A204.1 (cell line): ENCODE results near the gene ZBTB7C.

Source experiments
- FAIRE-seq: peaks from 2 replicates; lab custom pipeline; 2012; peaks lifted over from hg19 to GRCh38; lab: Jason Lieb, UNC

Gene ZBTB7C

DNA sequence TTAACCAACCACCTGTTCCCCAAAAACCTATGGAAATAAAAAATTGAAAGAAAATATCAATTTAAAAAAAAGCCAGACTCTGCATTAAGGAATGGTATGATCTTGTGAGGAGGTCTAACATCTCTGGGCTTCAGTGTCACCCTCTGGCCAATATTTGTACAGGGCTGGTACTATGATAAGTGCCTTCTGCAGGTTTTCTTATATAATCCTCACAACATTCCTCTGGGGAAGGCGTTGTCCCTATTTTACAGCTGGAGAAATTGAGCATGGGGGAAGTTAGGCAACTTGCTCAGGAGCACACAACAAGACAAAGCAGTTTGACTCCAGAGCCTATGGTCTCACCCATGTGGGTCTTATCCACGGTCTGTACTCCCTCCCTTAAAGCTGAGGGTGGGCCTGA, 86.0 kb downstream of the ZBTB7C start:
- FAIRE-seq, result no peak

GRCh38 chr18:48321536-48321935, 87.6 kb downstream of the ZBTB7C start:
- FAIRE-seq, result no peak

DNA sequence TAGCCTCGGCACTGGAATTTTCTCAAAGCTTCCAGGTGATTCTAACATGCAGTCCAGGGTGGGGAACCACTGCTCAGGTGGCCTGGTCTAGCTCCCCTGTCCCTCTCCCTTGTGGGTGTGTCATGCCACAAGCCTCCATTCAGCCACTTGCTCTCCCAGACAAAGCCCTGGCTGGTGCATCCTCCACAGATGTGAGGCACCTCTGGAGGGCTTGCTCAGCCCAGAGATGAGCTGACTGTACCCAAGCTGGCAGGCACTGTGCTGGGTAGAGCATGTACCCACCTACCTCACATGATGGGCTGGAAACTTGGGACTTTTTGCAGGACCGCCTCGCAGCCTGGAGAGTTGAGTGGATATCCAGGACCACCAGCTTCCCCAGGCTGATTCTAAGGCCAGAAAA, 88.1 kb downstream of the ZBTB7C start:
- no peak for FAIRE-seq

GRCh38 chr18:48320639-48320945, 88.6 kb downstream of the ZBTB7C start:
- FAIRE-seq, result no peak

- no peak for FAIRE-seq
Measured at GRCh38 chr18:48319801-48320638, 89.2 kb downstream of the ZBTB7C start.

- FAIRE-seq, result no peak
Measured at GRCh38 chr18:48318436-48318835, 90.7 kb downstream of the ZBTB7C start.

GRCh38 chr18:48317781-48318381, 91.3 kb downstream of the ZBTB7C start:
- FAIRE-seq, result no peak

- FAIRE-seq, result no peak
Measured at GRCh38 chr18:48316177-48316576, 93.0 kb downstream of the ZBTB7C start.

GRCh38 chr18:48314690-48315089, 94.5 kb downstream of the ZBTB7C start:
- FAIRE-seq, result no peak

DNA sequence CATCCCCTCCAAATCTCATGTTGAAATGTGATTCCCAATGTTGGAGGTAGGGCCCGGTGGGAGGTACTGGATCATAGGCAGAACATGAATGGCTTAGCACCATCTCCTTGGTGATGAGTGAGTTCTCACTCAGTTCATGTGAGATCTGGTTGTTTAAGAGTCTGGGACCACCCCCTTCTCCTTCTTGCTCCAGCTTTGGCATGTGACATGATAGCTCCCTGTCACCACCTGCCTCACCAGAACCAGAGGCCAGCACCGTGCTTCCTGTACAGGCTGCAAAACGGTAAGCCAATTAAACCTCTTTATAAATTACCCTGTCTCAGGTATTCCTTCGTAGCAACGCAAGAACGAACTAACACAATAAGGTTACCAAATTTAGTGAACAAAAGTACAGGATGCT, 95.4 kb downstream of the ZBTB7C start:
- no peak for FAIRE-seq

- no peak for FAIRE-seq
Measured at GRCh38 chr18:48312066-48312465, 97.1 kb downstream of the ZBTB7C start.

DNA sequence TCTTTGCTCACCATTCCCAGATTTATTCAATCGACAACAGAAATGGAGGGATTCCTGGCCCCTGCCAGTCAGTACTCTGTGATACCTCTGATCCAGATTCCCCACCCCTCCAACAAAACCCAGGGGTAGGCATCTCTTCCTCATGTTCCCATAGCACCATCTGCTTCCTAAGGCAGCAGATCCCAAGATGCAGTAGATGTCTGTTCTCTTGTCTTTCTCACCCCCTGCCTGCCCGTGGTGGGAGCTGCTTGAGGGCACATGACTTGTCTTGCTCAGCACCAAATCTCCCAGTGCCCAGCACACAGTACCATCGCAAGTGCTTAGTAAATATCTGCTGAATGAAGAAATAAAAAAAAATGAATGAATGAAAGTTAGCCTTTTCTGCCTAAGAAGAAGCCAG, 98.2 kb downstream of the ZBTB7C start:
- no peak for FAIRE-seq

DNA sequence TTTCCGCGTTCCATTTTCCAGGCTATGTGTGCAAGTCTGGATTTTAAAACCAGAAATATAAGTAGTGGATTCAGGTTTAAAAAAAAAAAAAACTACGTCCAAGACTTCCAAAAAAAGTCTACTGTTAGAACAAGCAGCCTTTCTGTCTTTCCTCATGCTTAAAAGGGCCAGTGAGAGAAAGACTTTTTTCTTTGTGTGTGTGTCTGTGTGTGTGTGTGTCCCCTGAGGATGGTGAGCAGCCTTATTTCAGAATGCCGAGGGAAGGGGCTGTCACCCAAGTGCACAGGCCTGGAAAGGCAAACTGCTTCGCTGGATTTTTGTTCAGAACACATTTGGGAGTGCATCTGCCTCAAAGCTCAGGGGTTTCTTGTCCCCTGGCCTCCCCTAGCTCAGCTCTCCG, 98.8 kb downstream of the ZBTB7C start:
- no peak for FAIRE-seq

DNA sequence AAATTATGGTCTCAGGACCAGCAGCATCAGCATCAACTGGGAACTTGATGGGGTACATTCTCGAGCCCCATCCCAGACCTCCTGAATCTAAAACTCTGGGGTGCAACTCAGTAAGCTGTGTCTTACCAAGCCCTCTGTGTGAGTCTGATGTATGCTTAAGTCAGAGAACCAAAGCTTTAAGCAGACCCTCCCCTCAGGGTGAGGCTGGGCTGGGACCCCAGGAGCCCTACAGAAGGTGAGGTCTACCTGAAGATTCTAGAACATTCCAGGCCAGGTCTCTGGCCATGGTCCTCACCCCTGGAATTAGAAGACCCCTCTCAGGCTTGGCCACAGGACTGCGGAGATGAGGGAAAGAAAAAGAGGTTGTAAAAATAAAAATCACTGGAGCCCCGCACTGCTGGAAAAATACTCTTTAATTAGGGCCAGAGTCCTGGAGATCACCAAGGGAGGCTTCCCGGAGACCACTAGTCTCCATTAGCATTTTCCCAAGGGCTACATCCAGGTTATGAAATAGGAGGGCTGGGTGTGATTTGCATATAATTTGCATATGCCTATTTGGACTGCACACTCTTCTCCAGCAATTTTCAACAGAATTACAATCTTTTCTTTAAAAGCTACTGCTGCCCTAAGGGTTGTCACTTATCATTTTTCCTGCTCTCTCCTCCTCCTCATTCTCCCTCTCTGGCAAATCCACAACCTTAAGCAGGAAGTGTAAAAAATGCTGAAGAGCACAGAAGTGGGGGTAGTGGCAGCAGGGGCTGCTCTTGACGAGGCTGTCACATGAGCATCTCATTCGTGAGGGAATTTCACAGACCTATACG, 100.2 kb downstream of the ZBTB7C start:
- no peak for FAIRE-seq

DNA sequence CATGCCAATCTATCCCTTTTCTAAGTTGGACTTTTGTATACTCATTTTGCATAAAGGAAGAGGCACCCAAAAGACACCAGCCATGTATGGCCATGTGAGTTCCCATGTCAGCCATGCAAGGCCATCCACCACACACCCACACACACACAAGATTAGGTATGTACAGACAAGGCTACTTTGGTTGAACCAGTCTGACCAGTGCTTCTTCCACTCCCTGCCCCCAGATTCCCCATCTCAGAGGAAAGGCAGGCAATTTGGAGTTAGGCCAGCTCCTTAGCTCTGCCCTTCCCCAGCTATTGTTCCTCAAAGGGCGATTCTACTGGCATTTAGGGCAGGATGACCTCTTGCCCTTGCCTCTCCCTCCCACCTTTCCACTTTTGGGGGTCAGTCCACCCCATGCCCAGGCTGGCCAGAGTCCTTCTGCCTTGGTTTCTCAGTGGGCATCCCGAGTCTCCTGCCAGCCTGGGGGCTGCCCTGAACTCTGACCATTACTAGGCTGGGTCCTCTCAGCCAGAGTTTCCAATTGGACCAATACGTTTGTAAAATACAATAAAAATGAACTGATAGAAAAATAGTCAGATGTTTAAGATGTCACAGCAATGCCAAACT, 101.1 kb downstream of the ZBTB7C start:
- no peak for FAIRE-seq

GRCh38 chr18:48306838-48307237, 102.3 kb downstream of the ZBTB7C start:
- FAIRE-seq, result no peak

DNA sequence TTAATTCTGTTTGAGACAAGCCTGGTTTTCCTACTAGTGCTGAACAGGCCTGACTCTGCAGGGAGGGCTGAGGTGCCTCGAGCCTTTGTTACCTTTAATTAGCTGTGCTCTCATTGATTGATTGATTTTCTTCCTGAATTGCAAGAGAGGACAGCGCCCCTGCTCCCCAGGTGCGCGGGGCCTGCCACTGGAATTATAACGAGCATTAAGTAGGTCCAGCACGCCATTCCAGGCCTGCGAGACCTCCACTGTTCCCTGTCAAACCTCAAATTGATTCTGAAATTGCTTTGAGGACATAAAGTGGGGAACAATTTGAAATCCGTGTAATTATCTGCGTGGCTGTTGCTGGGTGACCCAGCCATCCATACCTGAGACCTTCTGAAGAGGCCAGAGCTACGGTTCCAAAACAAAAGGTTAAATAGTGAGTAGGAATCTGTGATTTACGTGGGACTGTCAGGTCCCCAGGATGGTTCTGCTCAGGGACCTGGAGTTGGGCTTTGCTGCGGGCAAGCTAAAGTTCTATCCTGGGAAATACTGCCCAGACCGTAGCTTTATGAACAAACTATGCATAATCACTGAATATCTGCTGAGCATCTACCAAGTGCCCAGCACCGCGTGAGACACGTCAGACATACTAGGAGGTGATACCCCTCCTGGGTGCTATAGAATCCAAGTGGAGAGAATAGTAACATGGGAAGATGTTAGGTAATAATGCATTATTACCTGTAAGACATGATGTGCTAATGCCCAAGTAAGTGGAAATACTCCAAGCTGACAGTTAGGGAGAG, 104.1 kb downstream of the ZBTB7C start:
- FAIRE-seq, result no peak

- no peak for FAIRE-seq
Measured at GRCh38 chr18:48303883-48304282, 105.3 kb downstream of the ZBTB7C start.

- FAIRE-seq, result no peak
Measured at GRCh38 chr18:48302736-48303135, 106.4 kb downstream of the ZBTB7C start.

- FAIRE-seq, result no peak
Measured at GRCh38 chr18:48300463-48300961, 108.7 kb downstream of the ZBTB7C start.

GRCh38 chr18:48297139-48297538, 112.0 kb downstream of the ZBTB7C start:
- no peak for FAIRE-seq

- no peak for FAIRE-seq
Measured at GRCh38 chr18:48296581-48296980, 112.6 kb downstream of the ZBTB7C start.
